Small intestine (tissue), 16 donors: ENCODE measurements around the gene CDC26. TPM values are rescaled to one million over a fixed set of nuclear protein-coding genes. Genes with fewer than 3 reads are reported as not detected.
A peak's percentile ranks its signal among the peaks of the same experiment; 100 is the strongest.

Experiments used
- DNase-seq, 2 donors: peaks; one replicate each; pipeline versions ENCODE4 v3.0.0 to v3.0.0-alpha.2; 2013
- FAIRE-seq: peaks from 2 replicates; lab custom pipeline; 2012; peaks lifted over from hg19 to GRCh38; lab: Jason Lieb, UNC
- H3K27ac ChIP-seq, 3 donors: one replicate each; pipeline ENCODE4 v1.5.1; 2013; ENCODE audit warnings: low read length in 2 of 3, mild to moderate bottlenecking in 2 of 3, control low read depth in 1 of 3, inconsistent platforms in 1 of 3, low read depth in 1 of 3, moderate library complexity in 1 of 3
- H3K27me3 ChIP-seq, 3 donors: one replicate each; pipeline ENCODE4 v1.6.1; 2013; ENCODE audit warnings: low read length in 3 of 3, inconsistent platforms in 1 of 3; ENCODE audit not compliant: control insufficient read depth in 3 of 3, insufficient read depth in 3 of 3
- H3K36me3 ChIP-seq, 3 donors: one replicate each; pipeline ENCODE4 v1.6.1; 2013; ENCODE audit warnings: low read length in 3 of 3, inconsistent platforms in 1 of 3, low read depth in 1 of 3, mild to moderate bottlenecking in 1 of 3, moderate library complexity in 1 of 3; ENCODE audit not compliant: control insufficient read depth in 3 of 3, insufficient read depth in 2 of 3
- H3K4me1 ChIP-seq, 3 donors: one replicate each; pipeline ENCODE4 v1.6.1; 2013; ENCODE audit warnings: low read length in 2 of 3, inconsistent platforms in 1 of 3, low read depth in 1 of 3, mild to moderate bottlenecking in 1 of 3, moderate library complexity in 1 of 3; ENCODE audit not compliant: control insufficient read depth in 3 of 3, insufficient read depth in 2 of 3
- H3K4me3 ChIP-seq, 3 donors: one replicate each; pipeline ENCODE4 v1.5.1; 2013; ENCODE audit warnings: low read length in 3 of 3, control low read depth in 1 of 3, inconsistent platforms in 1 of 3, low read depth in 1 of 3, mild to moderate bottlenecking in 1 of 3, moderate library complexity in 1 of 3
- H3K9me3 ChIP-seq, 2 donors: one replicate each; pipeline ENCODE4 v1.6.1; 2013; ENCODE audit warnings: low read depth in 1 of 2, low read length in 1 of 2; ENCODE audit not compliant: control insufficient read depth in 2 of 2, insufficient read depth in 1 of 2
- WGBS, 3 donors: extraction: QIAGEN DNeasy Blood & Tissue Kit; methylation state at CpG; one replicate each; pipeline ENCODE4 v1.1.7; 2013; 5-methylcytosine and 5-hydroxymethylcytosine counted together
- long read RNA-seq, 10 donors: transcript quantifications; one replicate each; lab custom pipeline, GENCODE V29; 2026
- polyA plus RNA-seq, 4 donors: library from polyadenylated mRNA; stranded (reverse) in 3 of 4; unstranded in 1 of 4; fragments of 200-250 nt in 3 of 4; fragments of 120-200 nt in 1 of 4; gene quantifications; one replicate each; pipeline versions ENCODE4 v1.2.1 to v1.2.3, GENCODE V29; 2013
- donor health status: healthy with polysubstance abuse.
- donor health status: control.
- donor health status: control.
- donor health status: Bipolar disorder and iron deficiency.
- donor health status: healthy.

Gene CDC26
- polyA plus RNA-seq = 10 to 100 TPM; 33.4 to 77.0 (median 56.3) TPM
- long read RNA-seq, donor 1, transcript CDC26-201 (4 exons, 872 nt) = major isoform, 42 of 55 reads
- long read RNA-seq, donor 1, partial matches to known transcripts = 13 of 55 reads
- long read RNA-seq, donor 1, other reads (novel, unspliced or antisense) = 0 of 55 reads
- long read RNA-seq, donor 2, transcript CDC26-201 (4 exons, 872 nt) = major isoform, 9 of 9 reads
- long read RNA-seq, donor 2, partial matches to known transcripts = 0 of 9 reads
- long read RNA-seq, donor 2, other reads (novel, unspliced or antisense) = 0 of 9 reads
- long read RNA-seq, donor 3, transcript CDC26-201 (4 exons, 872 nt) = major isoform, 23 of 39 reads
- long read RNA-seq, donor 3, partial matches to known transcripts = 16 of 39 reads
- long read RNA-seq, donor 3, other reads (novel, unspliced or antisense) = 0 of 39 reads
- long read RNA-seq, donor 4, partial matches to known transcripts = 0 of 2 reads
- long read RNA-seq, donor 4, other reads (novel, unspliced or antisense) = 0 of 2 reads
- long read RNA-seq, donor 5, transcript CDC26-201 (4 exons, 872 nt) = major isoform, 9 of 9 reads
- long read RNA-seq, donor 5, partial matches to known transcripts = 0 of 9 reads
- long read RNA-seq, donor 5, other reads (novel, unspliced or antisense) = 0 of 9 reads
- long read RNA-seq, donor 6, transcript CDC26-201 (4 exons, 872 nt) = major isoform, 15 of 15 reads
- long read RNA-seq, donor 6, partial matches to known transcripts = 0 of 15 reads
- long read RNA-seq, donor 6, other reads (novel, unspliced or antisense) = 0 of 15 reads
- long read RNA-seq, donor 7 = 0 reads
- long read RNA-seq, donor 8, partial matches to known transcripts = 0 of 4 reads
- long read RNA-seq, donor 8, other reads (novel, unspliced or antisense) = 0 of 4 reads
- long read RNA-seq, donor 9, transcript CDC26-201 (4 exons, 872 nt) = major isoform, 6 of 6 reads
- long read RNA-seq, donor 9, partial matches to known transcripts = 0 of 6 reads
- long read RNA-seq, donor 9, other reads (novel, unspliced or antisense) = 0 of 6 reads
- long read RNA-seq, donor 10, transcript CDC26-201 (4 exons, 872 nt) = major isoform, 29 of 40 reads
- long read RNA-seq, donor 10, partial matches to known transcripts = 10 of 40 reads
- long read RNA-seq, donor 10, other reads (novel, unspliced or antisense) = 0 of 40 reads

DNA sequence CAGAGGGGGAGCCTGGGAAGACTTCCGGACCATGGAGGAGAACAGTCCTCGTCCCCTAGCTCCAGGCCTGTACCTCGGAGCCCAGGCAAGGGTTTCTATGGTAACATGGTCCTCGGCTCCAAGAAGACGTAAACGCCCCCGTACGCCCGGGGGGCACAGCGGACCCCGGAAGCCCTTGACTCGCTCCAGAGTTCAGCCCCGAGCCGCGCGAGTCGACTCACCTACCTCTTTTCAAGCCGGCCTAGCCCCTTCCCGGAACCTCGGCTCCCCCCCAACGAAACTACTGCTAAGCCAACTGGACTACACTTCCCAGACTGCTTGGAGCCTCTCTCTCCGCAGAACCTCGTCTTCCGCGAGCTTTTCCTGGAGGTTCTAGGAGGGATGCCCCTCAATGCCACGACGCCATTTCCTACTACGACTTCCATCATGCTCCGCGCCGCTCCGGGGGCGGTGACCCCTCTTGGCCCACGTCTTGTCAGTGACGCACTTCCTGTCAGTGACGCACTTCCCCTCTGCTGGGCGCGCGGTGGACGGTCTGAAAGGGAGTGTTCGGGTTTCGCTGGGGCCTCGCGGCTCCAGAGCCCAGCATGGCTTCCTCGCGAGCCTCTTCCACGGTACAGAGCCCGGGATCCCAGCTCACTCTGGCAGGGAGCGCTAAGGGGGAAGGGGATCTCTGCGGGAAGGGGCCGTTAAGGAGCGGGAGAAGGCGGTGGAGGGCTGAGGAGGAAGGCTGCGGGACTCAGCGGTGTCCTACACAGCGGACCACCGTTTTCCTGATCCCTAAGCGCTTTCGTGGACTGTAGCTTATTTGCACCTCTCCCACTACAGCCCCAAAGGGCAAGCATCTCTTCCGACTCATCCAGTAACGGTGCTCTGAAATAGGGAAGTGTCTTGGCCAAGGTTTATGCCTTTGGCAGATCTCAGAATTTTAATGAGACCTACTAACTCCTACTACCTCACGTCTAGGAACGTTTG is at the start of gene CDC26, which contains the start of gene PRPF4:
Gene CDC26 (minus strand): TSS at position 416 of the 975 bp plus-strand sequence. CDS start 3,065 bp downstream, outside the sequence.
Gene PRPF4 (plus strand): TSS at position 502 of the 975 bp plus-strand sequence. CDS start 86 bp downstream, at position 588.
- FAIRE-seq = no peak
- peak within 1 kb of the TSS; percentile 73 to 84 (median 78) for H3K4me3 ChIP-seq
- H3K27ac ChIP-seq = peak within 1 kb of the TSS; percentile 85 to 95 (median 94)
- peak; percentile 98 for DNase-seq
- H3K9me3 ChIP-seq = no peaks in the 10 kb centered on the region
- H3K4me1 ChIP-seq = peaks cover 0 to 7% (median 4%) of the 10 kb centered on the region in 3 donors
- H3K27me3 ChIP-seq = no peaks in the 10 kb centered on the region
- WGBS, 3 donors = 0% methylated on average over 56 to 63 of the region's 63 CpGs
- peaks cover 14 to 26% (median 23%) of the 10 kb centered on the region in 3 donors for H3K36me3 ChIP-seq

GRCh38 chr9:113322671-113323070 is 47.3 kb upstream of the CDC26 start:
- no peaks in the 10 kb centered on the region for H3K4me1 ChIP-seq
- H3K27ac ChIP-seq = no peak overlapping the region
- no peaks in the 10 kb centered on the region for H3K9me3 ChIP-seq
- H3K4me3 ChIP-seq = no peak overlapping the region
- 79 to 86% (median 80%) methylated on average over 6 of the region's 6 CpGs for WGBS, 3 donors
- peaks cover 0 to 11% (median 0%) of the 10 kb centered on the region in 3 donors for H3K36me3 ChIP-seq
- no peak for FAIRE-seq
- no peak for DNase-seq
- no peaks in the 10 kb centered on the region for H3K27me3 ChIP-seq

GRCh38 chr9:113320051-113320450 is 44.7 kb upstream of the CDC26 start:
- Histone ChIP-seq H3K4me1 (no peaks in the 10 kb centered on the region), H3K27me3 (no peaks in the 10 kb centered on the region), H3K36me3 (peaks cover 0 to 14% (median 0%) of the 10 kb centered on the region in 3 donors), H3K9me3 (no peaks in the 10 kb centered on the region), H3K4me3 (no peak overlapping the region), H3K27ac (no peak overlapping the region)
- DNase-seq (no peak), FAIRE-seq (no peak)
- 91 to 97% (median 95%) methylated on average over 3 of the region's 3 CpGs for WGBS, 3 donors

DNA sequence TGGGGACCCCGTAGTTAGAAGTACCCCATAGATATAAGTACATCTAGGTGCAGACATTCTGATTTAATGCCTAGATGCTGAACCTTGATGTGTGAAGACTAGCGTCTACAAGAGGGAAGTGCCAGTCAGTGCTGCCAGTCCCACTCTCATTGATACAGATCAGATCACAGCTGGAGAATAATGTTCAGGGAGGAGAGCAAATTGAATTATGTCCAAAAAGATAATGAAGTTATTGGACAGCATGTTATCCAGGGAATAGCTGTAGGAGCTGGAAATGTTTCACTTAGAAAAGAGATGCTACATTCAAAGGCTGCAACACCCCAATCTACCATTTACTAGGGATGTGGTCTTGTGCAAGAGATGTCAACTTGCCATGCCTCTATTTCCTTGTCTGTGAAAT is 43.7 kb upstream of the CDC26 start:
- DNase-seq (no peak), FAIRE-seq (no peak)
- Histone ChIP-seq H3K9me3 (no peaks in the 10 kb centered on the region), H3K4me1 (no peaks in the 10 kb centered on the region), H3K27ac (no peak overlapping the region), H3K4me3 (no peak overlapping the region), H3K36me3 (peaks cover 0 to 14% (median 0%) of the 10 kb centered on the region in 3 donors), H3K27me3 (no peaks in the 10 kb centered on the region)
- 79 to 88% (median 83%) methylated on average over 2 of the region's 2 CpGs for WGBS, 3 donors

- no peaks in the 10 kb centered on the region for H3K4me1 ChIP-seq
- no peak for DNase-seq
- no peak overlapping the region for H3K27ac ChIP-seq
- H3K9me3 ChIP-seq = no peaks in the 10 kb centered on the region
- no peak overlapping the region for H3K4me3 ChIP-seq
- no peak for FAIRE-seq
- no peaks in the 10 kb centered on the region for H3K27me3 ChIP-seq
- peaks cover 0 to 14% (median 0%) of the 10 kb centered on the region in 3 donors for H3K36me3 ChIP-seq
- 62 to 71% (median 68%) methylated on average over 2 of the region's 2 CpGs for WGBS, 3 donors
These were observed 42.4 kb upstream of the CDC26 start for GRCh38 chr9:113317777-113318176.

DNA sequence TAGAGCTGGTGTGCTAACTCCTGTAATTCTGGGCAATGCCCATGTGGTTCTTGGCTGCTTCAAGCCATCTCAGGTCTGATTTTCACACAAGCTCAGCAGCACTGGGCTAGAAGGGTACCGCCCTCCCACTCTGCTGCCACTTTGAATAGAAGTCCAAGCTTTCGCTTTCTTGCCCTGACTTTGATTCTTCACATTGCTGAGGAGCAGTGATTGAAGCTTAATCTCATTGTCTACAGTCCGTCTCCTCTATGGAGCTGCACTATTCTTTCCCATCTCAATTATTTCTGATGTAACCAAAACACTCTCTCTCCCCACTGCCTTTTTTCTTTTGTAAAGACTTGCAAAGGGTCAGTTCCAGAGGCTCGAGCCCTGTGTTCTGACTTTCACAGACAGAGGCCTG is 40.7 kb upstream of the CDC26 start:
- Histone ChIP-seq H3K4me1 (no peaks in the 10 kb centered on the region), H3K4me3 (no peak overlapping the region), H3K27me3 (no peaks in the 10 kb centered on the region), H3K36me3 (peaks cover 0 to 11% (median 0%) of the 10 kb centered on the region in 3 donors), H3K9me3 (no peaks in the 10 kb centered on the region), H3K27ac (no peak overlapping the region)
- 91 to 93% (median 93%) methylated on average over 4 of the region's 4 CpGs for WGBS, 3 donors
- no peak for FAIRE-seq
- no peak for DNase-seq

DNA sequence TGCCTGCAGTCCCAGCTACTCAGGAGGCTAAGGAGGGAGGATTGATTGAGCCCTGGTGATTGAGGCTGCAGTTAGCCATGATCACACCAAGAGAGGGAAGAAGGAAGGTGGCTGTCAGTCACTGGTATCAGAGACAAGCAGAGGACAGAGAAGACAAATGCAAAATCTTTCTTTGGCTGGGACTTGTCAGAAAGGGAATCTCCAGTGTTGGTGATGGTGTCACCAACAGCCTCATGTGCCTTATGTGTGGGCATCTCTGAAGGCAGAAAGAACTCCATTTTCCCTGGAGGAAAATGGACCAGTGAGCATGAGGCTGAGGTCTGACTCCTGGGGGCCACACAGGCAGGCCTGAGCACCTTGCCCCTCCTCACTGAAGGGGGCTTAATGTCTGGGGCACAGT is 39.9 kb upstream of the CDC26 start:
- no peak overlapping the region for H3K4me3 ChIP-seq
- H3K27me3 ChIP-seq = no peaks in the 10 kb centered on the region
- H3K36me3 ChIP-seq = peaks cover 0 to 10% (median 0%) of the 10 kb centered on the region in 3 donors
- no peaks in the 10 kb centered on the region for H3K9me3 ChIP-seq
- no peak overlapping the region for H3K27ac ChIP-seq
- no peak for FAIRE-seq
- H3K4me1 ChIP-seq = no peaks in the 10 kb centered on the region
- no peak for DNase-seq
